SK-N-SH (cell line): ENCODE results near the gene FLCN. TPM values are rescaled to one million over a fixed set of nuclear protein-coding genes. Genes with fewer than 3 reads are reported as not detected.

Source experiments
- CTCF ChIA-PET: fragments of 300-600, 350-600 bp; formaldehyde crosslinking; extraction: SDS; loops from one replicate; lab custom pipeline; 2021; lab: Yijun Ruan, JAX
- POLR2A ChIA-PET: fragments of 350-600 bp; sonication (Branson Sonifier 250); formaldehyde crosslinking; extraction: SDS; loops from one replicate; lab custom pipeline; 2020; ENCODE audit warnings: antibody characterized with exemption, inconsistent platforms; lab: Yijun Ruan, JAX
- DNase-seq: peaks from one replicate; pipeline ENCODE4 v3.0.0; 2012
- H2AFZ ChIP-seq: fragments of 200-600 bp; sonication (generic); 2 replicates; pipeline ENCODE4 v1.8.1; 2016; ENCODE audit warnings: antibody characterized with exemption, mild to moderate bottlenecking, low read depth
- H3F3A ChIP-seq: fragments of 200-600 bp; sonication (generic); replicated peaks from 2 replicates; pipeline ENCODE3; 2016; ENCODE audit warnings: antibody characterized with exemption, mild to moderate bottlenecking; ENCODE audit not compliant: insufficient read depth
- H3K27ac ChIP-seq, 2 experiments: fragments of 200-500 bp in 1 of 2; fragments of 200-600 bp in 1 of 2; sonication (Bioruptor generic) in 1 of 2; sonication (generic), shearing (Covaris generic) in 1 of 2; 2 replicates each; pipeline versions ENCODE4 v1.5.1 to v1.6.1; 2014 to 2016; ENCODE audit warnings: low read depth in 2 of 2, inconsistent platforms in 1 of 2, low read length in 1 of 2, mild to moderate bottlenecking in 1 of 2, mixed read lengths in 1 of 2
- H3K27me3 ChIP-seq: fragments of 200-600 bp; sonication (generic), shearing (Covaris generic); 2 replicates; pipeline ENCODE4 v1.6.1; 2016; ENCODE audit warnings: mixed run types; ENCODE audit not compliant: insufficient read depth
- H3K36me3 ChIP-seq, 2 experiments: fragments of 200-500 bp in 1 of 2; fragments of 200-600 bp in 1 of 2; sonication (Bioruptor generic) in 1 of 2; sonication (generic) in 1 of 2; replicated peaks in 1 of 2; 2 replicates each; pipeline versions ENCODE3 to v1.5.1; 2014 to 2016; ENCODE audit warnings: low read length in 1 of 2, mild to moderate bottlenecking in 1 of 2; ENCODE audit not compliant: insufficient read depth in 2 of 2, control insufficient read depth in 1 of 2
- H3K4me1 ChIP-seq, 2 experiments: fragments of 200-500 bp in 1 of 2; fragments of 200-600 bp in 1 of 2; sonication (Bioruptor generic) in 1 of 2; sonication (generic), shearing (Covaris generic) in 1 of 2; 2 replicates each; pipeline versions ENCODE4 v1.5.1 to v1.6.1; 2014 to 2016; ENCODE audit warnings: low read depth in 1 of 2, low read length in 1 of 2, mixed run types in 1 of 2; ENCODE audit not compliant: insufficient read depth in 2 of 2, control insufficient read depth in 1 of 2
- H3K4me2 ChIP-seq: fragments of 200-600 bp; sonication (generic), shearing (Covaris generic); 2 replicates; pipeline ENCODE4 v1.6.1; 2017; ENCODE audit warnings: mixed run types
- H3K4me3 ChIP-seq, 2 experiments: fragments of 200-500 bp in 1 of 2; fragments of 200-600 bp in 1 of 2; sonication (Bioruptor generic) in 1 of 2; sonication (generic), shearing (Covaris generic) in 1 of 2; 2 replicates each; pipeline versions ENCODE4 v1.5.1 to v1.8.1; 2014 to 2016; ENCODE audit warnings: low read depth in 2 of 2, inconsistent platforms in 1 of 2, low read length in 1 of 2, mild to moderate bottlenecking in 1 of 2, mixed read lengths in 1 of 2, moderate library complexity in 1 of 2
- H3K79me2 ChIP-seq: fragments of 200-600 bp; sonication (generic); 2 replicates; pipeline ENCODE4 v1.8.1; 2017; ENCODE audit warnings: mild to moderate bottlenecking; ENCODE audit not compliant: insufficient read depth
- H3K9ac ChIP-seq: fragments of 200-600 bp; sonication (generic); 2 replicates; pipeline ENCODE4 v1.6.1; 2017; ENCODE audit warnings: mixed run types
- H3K9me2 ChIP-seq: fragments of 200-600 bp; sonication (generic); 2 replicates; pipeline ENCODE4 v1.6.1; 2017; ENCODE audit warnings: mixed run types
- H3K9me3 ChIP-seq: fragments of 200-600 bp; sonication (generic); 2 replicates; pipeline ENCODE4 v1.6.1; 2017; ENCODE audit warnings: mixed run types, mild to moderate bottlenecking, moderate library complexity
- H4K20me1 ChIP-seq: fragments of 200-600 bp; sonication (generic); 2 replicates; pipeline ENCODE4 v1.6.1; 2017; ENCODE audit warnings: mild to moderate bottlenecking, mixed run types; ENCODE audit not compliant: insufficient read depth
- GABPA ChIP-seq: IDR thresholded peaks from 2 replicates; pipeline ENCODE4 v1.4.0; 2012; ENCODE audit warnings: low read depth, mild to moderate bottlenecking
- IRF3 ChIP-seq: fragments of 150-350 bp; IDR thresholded peaks from 2 replicates; pipeline ENCODE4 v1.6.1; 2016; ENCODE audit warnings: mild to moderate bottlenecking, low read depth, low read length
- MAX ChIP-seq: IDR thresholded peaks from 2 replicates; pipeline ENCODE4 v1.4.0; 2012; ENCODE audit warnings: low read depth
- MXI1 ChIP-seq: IDR thresholded peaks from 2 replicates; pipeline ENCODE4 v1.6.1; 2012; ENCODE audit warnings: mild to moderate bottlenecking, low read depth, low read length, improper control_type of control experiment
- PBX3 ChIP-seq: IDR thresholded peaks from 2 replicates; pipeline ENCODE4; 2012
- REST ChIP-seq: IDR thresholded peaks from 2 replicates; pipeline ENCODE4 v1.6.1; 2012; ENCODE audit warnings: mild to moderate bottlenecking, low read depth, low read length, moderate library complexity
- RFX5 ChIP-seq: IDR thresholded peaks from 2 replicates; pipeline ENCODE4 v1.6.1; 2012; ENCODE audit warnings: mild to moderate bottlenecking, improper control_type of control experiment, low read length
- SMC3 ChIP-seq: IDR thresholded peaks from 2 replicates; pipeline ENCODE4 v1.6.1; 2012; ENCODE audit warnings: low read depth, low read length, improper control_type of control experiment
- TEAD4 ChIP-seq: IDR thresholded peaks from 2 replicates; pipeline ENCODE4 v1.4.0; 2012; ENCODE audit warnings: mild to moderate bottlenecking, borderline replicate concordance; ENCODE audit not compliant: insufficient read depth
- YY1 ChIP-seq: IDR thresholded peaks from 2 replicates; pipeline ENCODE4 v1.4.0; 2012; ENCODE audit warnings: low read depth, mild to moderate bottlenecking
- ZBTB33 ChIP-seq: IDR thresholded peaks from 2 replicates; pipeline ENCODE4 v1.4.0; 2012; ENCODE audit warnings: low read depth, borderline replicate concordance
- WGBS: methylation state at CpG from one replicate; pipeline ENCODE4 v1.1.6; 2017; ENCODE audit warnings: low lambda C conversion rate; 5-methylcytosine and 5-hydroxymethylcytosine counted together
- polyA plus RNA-seq, 3 experiments: library from polyadenylated mRNA; depleted of rRNA; stranded (reverse); fragments of >200 nt; gene quantifications; 2 replicates each; pipeline ENCODE4 v1.2.3, GENCODE V29; 2012

Gene FLCN
- polyA plus RNA-seq, 1 of the 3 experiments (the other 2 are of a cell fraction) = 14.6 TPM

- peak; percentile 96 for TF ChIP-seq MAX
Observed at GRCh38 chr17:17206124-17206912, 30.6 kb downstream of the FLCN start, which contains the start of gene PLD6 (continued).

- no peaks in the 10 kb centered on the region for H3K27me3 ChIP-seq
- peak; percentile 80 for DNase-seq
- H3K36me3 ChIP-seq = peaks cover 0 to 2% of the 10 kb centered on the region in 2 experiments
- TF ChIP-seq MAX = peak; percentile 61
- no peak for TF ChIP-seq IRF3
- TF ChIP-seq, all 33 proteins: peak for 1
- H3F3A ChIP-seq = peaks cover 17% of the 10 kb centered on the region
- peaks cover 12% of the 10 kb centered on the region; the same call in 1 of the 2 replicates for H3K79me2 ChIP-seq
- H3K27ac ChIP-seq = peak overlapping the region in 1 of 2 experiments; percentile 40; a peak in 3 of 4 replicates
- no peaks in the 10 kb centered on the region for H3K9me3 ChIP-seq
- H4K20me1 ChIP-seq = no peaks in the 10 kb centered on the region
- peak overlapping the region; percentile 57 to 65 for H3K4me3 ChIP-seq
- POLR2A ChIA-PET = interaction anchor here (1.0 kb wide), 1 partner anchor 9 kb away, joined by 3 read pairs; no protein-coding TSS in a partner anchor
- CTCF ChIA-PET = no interaction called here
- H3K9me2 ChIP-seq = no peaks in the 10 kb centered on the region
- peaks cover 20 to 29% of the 10 kb centered on the region in 2 experiments; a peak in 3 of 4 replicates for H3K4me1 ChIP-seq
- WGBS = 9% methylated on average over 25 of the region's 70 CpGs
- H3K9ac ChIP-seq = peak overlapping the region; percentile 76
- peak overlapping the region; percentile 99 for H3K4me2 ChIP-seq
- peak overlapping the region; percentile 87 for H2AFZ ChIP-seq
Observed at GRCh38 chr17:17205368-17206123, 31.4 kb downstream of the FLCN start.

- Histone ChIP-seq H3K4me3 (peak overlapping the region; percentile 57 to 65), H3K9ac (peak overlapping the region; percentile 76; the same call in 1 of the 2 replicates), H3K9me3 (no peaks in the 10 kb centered on the region), H3K27me3 (no peaks in the 10 kb centered on the region), H4K20me1 (no peaks in the 10 kb centered on the region), H2AFZ (no peak overlapping the region), H3K79me2 (peaks cover 12% of the 10 kb centered on the region; the same call in 1 of the 2 replicates), H3K27ac (no peak overlapping the region), H3K4me2 (peak overlapping the region; percentile 99), H3K9me2 (no peaks in the 10 kb centered on the region), H3F3A (peaks cover 17% of the 10 kb centered on the region), H3K4me1 (peaks cover 20 to 29% of the 10 kb centered on the region in 2 experiments; a peak in 3 of 4 replicates), H3K36me3 (peaks cover 0 to 2% of the 10 kb centered on the region in 2 experiments)
- WGBS = 88% methylated on average over 6 of the region's 14 CpGs
- POLR2A ChIA-PET = no interaction called here
- no peak for DNase-seq
- CTCF ChIA-PET = interaction anchor here (0.6 kb wide), 1 partner anchor 347 kb away, joined by 3 read pairs; no protein-coding TSS in a partner anchor
- TF ChIP-seq PBX3 (no peak), REST (no peak), YY1 (no peak), RFX5 (no peak), MXI1 (no peak), ZBTB33 (no peak), GABPA (no peak), SMC3 (no peak), TEAD4 (no peak)
Observed at GRCh38 chr17:17204635-17205231, 32.2 kb downstream of the FLCN start.
